Activated CD4-positive, alpha-beta T cell treated with anti-CD3 and anti-CD28 coated beads for 36 hours (primary cell): ENCODE results near the gene ALMS1. TPM values are rescaled to one million over a fixed set of nuclear protein-coding genes. Genes with fewer than 3 reads are reported as not detected.
"Not testable (repeated sequence)": the region's sequence is repeated elsewhere in the genome, so short reads cannot be mapped to it uniquely, and the experiment has no call there.

ENCODE experiments used
- ATAC-seq: fragments of 200-7000 bp; cut with Tn5 transposase; one replicate; pipeline ENCODE4 v1.10.0; 2021; ENCODE audit warnings: mild to moderate bottlenecking, moderate library complexity
- CTCF ChIA-PET: fragments of 350-600 bp; sonication (Branson Sonifier 250); formaldehyde crosslinking; loops from one replicate; lab custom pipeline; 2021; ENCODE audit warnings: antibody characterized with exemption; lab: Charles Lee
- POLR2A ChIA-PET: fragments of 350-600 bp; sonication (Branson Sonifier 250); formaldehyde crosslinking; loops from one replicate; lab custom pipeline; 2021; ENCODE audit warnings: antibody characterized with exemption, inconsistent platforms; lab: Charles Lee
- DNase-seq: peaks from one replicate; pipeline ENCODE4 v3.0.0-alpha.2; 2020
- H3K27ac Mint-ChIP-seq: one replicate; pipeline ENCODE4 v1.8.0; 2021; ENCODE audit warnings: mixed read lengths
- H3K27me3 Mint-ChIP-seq: one replicate; pipeline ENCODE4 v1.8.0; 2021; ENCODE audit warnings: mixed read lengths
- H3K36me3 Mint-ChIP-seq: one replicate; pipeline ENCODE4 v1.8.0; 2021; ENCODE audit warnings: low read depth, mixed read lengths
- H3K4me1 Mint-ChIP-seq: one replicate; pipeline ENCODE4 v1.8.0; 2021; ENCODE audit warnings: mixed read lengths
- H3K4me3 Mint-ChIP-seq: one replicate; pipeline ENCODE4 v1.8.0; 2021; ENCODE audit warnings: mild to moderate bottlenecking, moderate library complexity, mixed read lengths
- H3K9me3 Mint-ChIP-seq: one replicate; pipeline ENCODE4 v1.8.0; 2021; ENCODE audit warnings: low read depth, mixed read lengths
- intact Hi-C, 2 experiments: fragments of 100-400 bp; cut with DNase I in 1 of 2; cut with micrococcal nuclease in 1 of 2; formaldehyde crosslinking; loops; one replicate each; pipeline versions ENCODE4 v1.14.2 to v1.15.1; 2022 to 2024; cut with DNase I, micrococcal nuclease
- total RNA-seq, 2 experiments: library from RNA; stranded (reverse); gene quantifications; one replicate each; pipeline ENCODE4 v1.2.3, GENCODE V29; 2021

Gene ALMS1
- total RNA-seq, 2 experiments from 2014 or later = 19.2 to 24.0 TPM

DNA sequence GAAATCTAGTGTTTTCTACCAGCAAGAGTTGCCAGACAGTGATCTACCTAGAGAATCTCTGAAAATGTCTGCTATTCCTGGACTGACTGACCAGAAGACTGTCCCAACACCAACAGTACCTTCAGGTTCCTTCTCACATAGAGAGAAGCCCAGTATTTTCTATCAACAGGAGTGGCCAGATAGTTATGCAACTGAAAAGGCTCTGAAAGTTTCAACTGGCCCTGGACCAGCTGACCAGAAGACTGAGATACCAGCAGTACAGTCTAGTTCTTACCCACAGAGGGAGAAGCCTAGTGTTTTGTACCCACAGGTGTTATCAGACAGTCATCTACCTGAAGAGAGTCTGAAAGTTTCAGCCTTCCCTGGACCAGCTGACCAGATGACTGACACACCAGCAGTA, 63.8 kb downstream of the ALMS1 start:
- ATAC-seq (no peak), DNase-seq (no peak)
- ChIA-PET POLR2A (no interaction called here), CTCF (interaction anchor here (0.7 kb wide), 2 partner anchors 56 to 640 kb away, joined by 3 to 4 read pairs; no protein-coding TSS in a partner anchor)
- no peak overlapping the region for H3K4me3 Mint-ChIP-seq
- no peaks in the 10 kb centered on the region for H3K9me3 Mint-ChIP-seq
- no peaks in the 10 kb centered on the region for H3K27me3 Mint-ChIP-seq
- no peaks in the 10 kb centered on the region for H3K4me1 Mint-ChIP-seq
- H3K27ac Mint-ChIP-seq = no peak overlapping the region
- intact Hi-C loops = no loop called here
- H3K36me3 Mint-ChIP-seq = peaks cover 43% of the 10 kb centered on the region

DNA sequence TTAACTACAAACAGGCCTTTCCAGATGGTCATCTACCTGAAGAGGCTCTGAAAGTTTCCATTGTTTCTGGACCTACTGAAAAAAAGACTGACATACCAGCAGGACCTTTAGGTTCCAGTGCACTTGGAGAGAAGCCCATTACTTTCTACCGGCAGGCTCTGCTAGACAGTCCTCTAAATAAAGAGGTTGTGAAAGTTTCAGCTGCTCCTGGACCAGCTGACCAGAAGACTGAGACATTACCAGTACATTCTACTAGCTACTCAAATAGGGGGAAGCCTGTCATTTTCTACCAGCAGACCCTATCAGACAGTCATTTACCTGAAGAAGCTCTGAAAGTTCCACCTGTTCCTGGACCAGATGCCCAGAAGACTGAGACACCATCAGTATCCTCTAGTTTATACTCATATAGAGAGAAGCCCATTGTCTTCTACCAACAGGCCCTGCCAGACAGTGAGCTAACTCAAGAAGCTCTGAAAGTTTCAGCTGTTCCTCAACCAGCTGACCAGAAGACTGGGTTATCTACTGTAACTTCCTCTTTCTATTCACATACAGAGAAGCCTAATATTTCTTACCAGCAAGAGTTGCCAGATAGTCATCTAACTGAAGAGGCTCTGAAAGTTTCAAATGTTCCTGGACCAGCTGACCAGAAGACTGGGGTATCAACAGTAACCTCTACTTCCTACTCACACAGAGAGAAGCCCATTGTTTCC, 65.8 kb downstream of the ALMS1 start:
- DNase-seq (no peak), ATAC-seq (no peak)
- intact Hi-C loops = no loop called here
- Mint-ChIP-seq H3K4me3 (no peak overlapping the region), H3K27me3 (no peaks in the 10 kb centered on the region), H3K36me3 (peaks cover 52% of the 10 kb centered on the region), H3K4me1 (no peaks in the 10 kb centered on the region), H3K27ac (no peak overlapping the region), H3K9me3 (no peaks in the 10 kb centered on the region)
- ChIA-PET POLR2A (no interaction called here), CTCF (interaction anchor here (0.6 kb wide), 3 partner anchors 30 to 298 kb away, joined by 3 to 5 read pairs (median 3); no protein-coding TSS in a partner anchor)

DNA sequence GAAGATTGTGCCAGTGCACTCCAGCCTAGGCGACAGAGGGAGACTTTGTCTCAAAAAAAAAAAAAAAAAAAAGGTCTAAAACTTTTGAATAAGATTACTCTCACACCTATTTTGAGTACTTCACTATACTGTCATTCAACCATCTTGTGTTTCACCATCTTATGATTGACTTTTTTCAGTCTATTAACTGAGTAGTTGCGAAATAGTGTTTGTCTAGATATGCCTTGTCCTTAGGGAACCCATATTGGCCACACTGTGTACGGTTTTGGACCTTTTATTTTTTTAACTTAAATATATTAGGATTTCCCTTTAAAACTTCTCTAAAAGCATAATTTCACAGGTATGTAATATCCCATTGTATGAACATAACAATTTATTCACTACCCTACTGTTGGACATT, 72.3 kb downstream of the ALMS1 start:
- no peaks in the 10 kb centered on the region for H3K27me3 Mint-ChIP-seq
- DNase-seq (no peak), ATAC-seq (no peak)
- POLR2A ChIA-PET = no interaction called here
- CTCF ChIA-PET = no interaction called here
- peaks cover 41% of the 10 kb centered on the region for H3K36me3 Mint-ChIP-seq
- H3K4me3 Mint-ChIP-seq = no peak overlapping the region
- H3K9me3 Mint-ChIP-seq = peaks cover 11% of the 10 kb centered on the region
- H3K4me1 Mint-ChIP-seq = no peaks in the 10 kb centered on the region
- H3K27ac Mint-ChIP-seq = no peak overlapping the region
- intact Hi-C loops = no loop called here

DNA sequence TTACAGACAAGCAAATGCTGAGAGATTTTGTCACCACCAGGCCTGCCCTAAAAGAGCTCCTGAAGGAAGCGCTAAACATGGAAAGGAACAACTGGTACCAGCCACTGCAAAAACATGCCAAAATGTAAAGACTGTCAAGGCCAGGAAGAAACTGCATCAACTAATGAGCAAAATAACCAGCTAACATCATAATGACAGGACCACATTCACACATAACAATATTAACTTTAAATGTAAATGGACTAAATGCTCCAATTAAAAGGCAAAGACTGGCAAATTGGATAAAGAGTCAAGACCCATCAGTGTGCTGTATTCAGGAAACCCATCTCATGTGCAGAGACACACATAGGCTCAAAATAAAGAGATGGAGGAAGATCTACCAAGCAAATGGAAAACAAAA, 76.8 kb downstream of the ALMS1 start:
- CTCF ChIA-PET, DNase-seq, H3K27me3 Mint-ChIP-seq, H3K27ac Mint-ChIP-seq, POLR2A ChIA-PET, intact Hi-C loops, H3K4me1 Mint-ChIP-seq, H3K4me3 Mint-ChIP-seq, ATAC-seq: not testable (repeated sequence)
- H3K36me3 Mint-ChIP-seq = peaks cover 21% of the 10 kb centered on the region
- peaks cover 13% of the 10 kb centered on the region for H3K9me3 Mint-ChIP-seq

DNA sequence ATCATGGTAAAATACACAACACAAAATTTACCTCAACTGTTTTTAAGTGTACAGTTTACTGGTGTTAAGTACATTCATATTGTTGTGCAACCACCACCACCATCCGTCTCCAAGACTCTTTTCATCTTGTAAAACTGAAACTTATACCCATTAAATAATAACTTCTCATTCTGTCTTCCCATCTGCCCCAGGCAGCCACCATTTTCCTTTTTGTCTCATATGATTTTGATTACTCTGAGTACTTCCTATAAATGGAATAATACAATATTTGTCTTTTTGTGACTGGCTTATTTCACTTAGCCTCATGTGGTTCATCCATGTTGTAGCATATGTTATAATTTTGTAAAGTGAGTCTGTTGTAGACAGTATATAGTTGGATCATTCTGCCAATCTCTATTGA, 82.7 kb downstream of the ALMS1 start:
- ATAC-seq = no peak
- H3K9me3 Mint-ChIP-seq = no peaks in the 10 kb centered on the region
- ChIA-PET POLR2A (no interaction called here), CTCF (no interaction called here)
- H3K27me3 Mint-ChIP-seq = no peaks in the 10 kb centered on the region
- H3K27ac Mint-ChIP-seq = no peak overlapping the region
- intact Hi-C loops = no loop called here
- H3K4me3 Mint-ChIP-seq = no peak overlapping the region
- H3K36me3 Mint-ChIP-seq = no peaks in the 10 kb centered on the region
- no peak for DNase-seq
- no peaks in the 10 kb centered on the region for H3K4me1 Mint-ChIP-seq

DNA sequence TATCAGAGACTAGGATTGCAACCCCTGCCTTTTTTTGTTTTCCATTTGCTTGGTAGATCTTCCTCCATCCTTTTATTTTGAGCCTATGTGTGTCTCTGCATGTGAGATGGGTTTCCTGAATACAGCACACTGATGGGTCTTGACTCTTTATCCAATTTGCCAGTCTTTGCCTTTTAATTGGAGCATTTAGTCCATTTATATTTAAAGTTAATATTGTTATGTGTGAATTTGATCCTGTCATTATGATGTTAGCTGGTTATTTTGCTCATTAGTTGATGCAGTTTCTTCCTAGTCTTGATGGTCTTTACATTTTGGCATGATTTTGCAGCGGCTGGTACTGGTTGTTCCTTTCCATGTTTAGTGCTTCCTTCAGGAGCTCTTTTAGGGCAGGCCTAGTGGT, 98.2 kb downstream of the ALMS1 start:
- H3K4me1 Mint-ChIP-seq, H3K4me3 Mint-ChIP-seq, intact Hi-C loops, H3K27me3 Mint-ChIP-seq, DNase-seq, POLR2A ChIA-PET, H3K9me3 Mint-ChIP-seq, H3K27ac Mint-ChIP-seq, ATAC-seq, CTCF ChIA-PET: not testable (repeated sequence)
- peaks cover 37% of the 10 kb centered on the region for H3K36me3 Mint-ChIP-seq

DNA sequence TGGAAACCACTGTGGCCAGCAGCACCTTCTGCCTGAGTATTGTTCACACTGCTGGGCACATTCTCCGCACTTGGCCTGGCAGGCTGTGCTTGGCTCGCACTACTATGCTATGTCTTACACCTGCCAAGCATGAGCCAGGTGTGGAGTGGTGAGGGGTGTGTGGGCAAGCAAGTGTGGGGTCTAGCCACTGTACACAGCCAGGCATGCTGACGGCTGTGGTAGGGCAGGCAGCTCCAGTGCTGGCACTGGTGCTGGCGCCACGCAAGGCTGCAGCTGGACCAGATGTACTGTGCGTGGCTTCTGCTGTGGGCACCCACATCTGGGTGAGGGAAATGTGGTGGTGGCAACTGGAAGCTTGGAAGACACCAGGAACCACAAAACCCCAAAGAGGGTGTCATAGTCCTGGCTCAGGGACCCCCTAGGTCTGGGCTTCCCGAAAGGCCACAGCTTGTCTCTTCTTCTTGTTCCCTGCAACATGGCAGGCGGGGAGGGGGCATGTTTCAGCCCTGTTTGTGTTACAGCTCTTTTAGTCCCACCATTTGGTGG, 101.5 kb downstream of the ALMS1 start:
- POLR2A ChIA-PET = no interaction called here
- Mint-ChIP-seq H3K27me3 (no peaks in the 10 kb centered on the region), H3K27ac (no peak overlapping the region), H3K9me3 (no peaks in the 10 kb centered on the region), H3K4me1 (no peaks in the 10 kb centered on the region), H3K36me3 (peaks cover 58% of the 10 kb centered on the region), H3K4me3 (no peak overlapping the region)
- no peak for DNase-seq
- ATAC-seq = no peak
- intact Hi-C loops = no loop called here
- CTCF ChIA-PET = no interaction called here

DNA sequence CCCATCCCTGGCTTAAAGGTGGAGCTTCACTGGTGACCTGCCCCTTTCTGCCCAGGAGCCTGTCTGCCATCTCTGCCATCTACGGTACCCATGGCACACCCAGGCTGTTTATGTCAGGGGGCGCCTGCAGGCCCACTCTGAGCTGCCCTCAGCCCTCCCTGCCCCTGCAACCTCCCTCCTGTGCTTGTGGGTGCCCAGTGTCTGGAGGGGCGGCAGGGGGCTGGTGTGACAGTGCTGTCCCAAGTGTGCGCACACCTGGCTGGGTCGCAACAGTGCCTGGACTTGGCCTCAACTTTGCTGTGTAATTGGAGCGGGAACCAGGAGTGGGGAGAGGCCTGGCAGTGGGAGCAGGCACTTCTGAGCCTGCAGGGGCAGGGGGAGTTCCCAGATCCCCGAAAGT, 102.4 kb downstream of the ALMS1 start:
- Mint-ChIP-seq H3K36me3 (peaks cover 61% of the 10 kb centered on the region), H3K4me1 (no peaks in the 10 kb centered on the region), H3K27me3 (no peaks in the 10 kb centered on the region), H3K9me3 (no peaks in the 10 kb centered on the region), H3K27ac (no peak overlapping the region), H3K4me3 (no peak overlapping the region)
- DNase-seq (no peak), ATAC-seq (no peak)
- POLR2A ChIA-PET = no interaction called here
- CTCF ChIA-PET = no interaction called here
- intact Hi-C loops = no loop called here

DNA sequence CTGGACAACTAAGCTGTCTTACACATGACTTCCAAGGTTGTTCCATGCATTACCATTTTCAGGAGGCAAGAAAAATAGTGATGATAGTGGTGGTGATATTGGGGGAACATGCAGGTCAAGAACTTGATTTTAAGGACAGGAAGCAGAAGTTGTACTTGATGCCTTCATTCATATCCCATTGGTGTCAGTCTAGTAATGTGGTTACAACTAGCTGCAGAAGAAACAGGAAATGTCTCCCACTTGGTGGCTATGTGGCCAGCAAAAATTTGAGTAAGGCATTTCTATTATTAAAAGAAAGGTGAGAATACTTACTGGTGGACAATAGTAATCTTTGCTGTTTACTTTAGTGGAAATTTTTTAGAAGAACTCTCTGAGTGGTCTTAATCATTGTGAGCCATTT, 103.4 kb downstream of the ALMS1 start:
- ATAC-seq (no peak), DNase-seq (no peak)
- Mint-ChIP-seq H3K27me3 (no peaks in the 10 kb centered on the region), H3K27ac (no peak overlapping the region), H3K9me3 (no peaks in the 10 kb centered on the region), H3K4me3 (no peak overlapping the region), H3K36me3 (peaks cover 63% of the 10 kb centered on the region), H3K4me1 (peaks cover 4% of the 10 kb centered on the region)
- intact Hi-C loops = no loop called here
- ChIA-PET CTCF (no interaction called here), POLR2A (no interaction called here)

DNA sequence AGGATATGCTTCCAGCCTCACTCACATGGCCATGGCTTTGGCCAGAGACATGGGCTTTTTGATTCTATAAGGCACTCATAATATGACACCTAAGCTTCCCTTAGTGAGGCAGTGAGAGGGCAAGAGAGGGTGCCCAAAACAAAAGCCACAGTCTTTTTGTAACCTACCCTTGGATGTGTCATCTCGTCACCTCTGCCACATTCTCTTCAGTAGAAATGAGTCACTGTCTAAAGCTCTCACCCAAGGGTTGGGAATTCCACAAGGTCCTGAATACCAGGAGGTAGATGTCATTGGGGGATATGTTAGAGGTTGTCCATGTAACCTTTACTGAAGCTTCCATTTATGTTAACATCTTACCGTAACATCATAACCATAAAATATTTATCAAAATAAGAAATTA, 108.4 kb downstream of the ALMS1 start:
- DNase-seq (peak; percentile 13), ATAC-seq (peak; percentile 68)
- no peaks in the 10 kb centered on the region for H3K9me3 Mint-ChIP-seq
- H3K4me1 Mint-ChIP-seq = peaks cover 7% of the 10 kb centered on the region
- H3K27ac Mint-ChIP-seq = no peak overlapping the region
- CTCF ChIA-PET = no interaction called here
- POLR2A ChIA-PET = no interaction called here
- intact Hi-C loops = no loop called here
- H3K27me3 Mint-ChIP-seq = no peaks in the 10 kb centered on the region
- peaks cover 46% of the 10 kb centered on the region for H3K36me3 Mint-ChIP-seq
- H3K4me3 Mint-ChIP-seq = no peak overlapping the region

DNA sequence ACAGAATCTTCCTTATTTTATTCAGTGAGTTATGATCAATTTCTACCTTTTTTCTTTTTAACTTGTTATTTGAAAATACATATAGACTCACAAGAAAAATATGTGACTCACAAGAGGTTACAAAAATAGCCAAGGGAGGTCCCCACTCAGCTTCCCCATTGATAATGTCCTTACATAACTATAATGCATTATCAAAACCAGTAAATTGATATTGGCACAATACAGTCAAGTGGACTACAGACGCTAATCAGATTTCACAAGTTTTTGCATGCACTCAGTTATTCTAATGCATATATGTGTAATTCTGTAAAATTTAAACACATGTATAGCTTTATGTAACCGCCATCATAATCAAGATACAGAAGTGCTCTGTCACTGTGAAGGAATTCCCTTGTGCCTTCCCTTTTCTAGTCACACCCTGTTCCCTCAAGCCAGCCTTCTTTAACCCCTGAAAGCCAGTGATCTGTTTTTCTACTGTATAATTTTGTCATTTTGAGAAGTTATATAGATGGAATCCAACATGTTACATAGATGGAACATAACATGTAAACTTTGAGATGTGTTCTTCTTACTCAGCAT, 118.4 kb downstream of the ALMS1 start:
- Mint-ChIP-seq H3K27me3 (no peaks in the 10 kb centered on the region), H3K9me3 (peaks cover 22% of the 10 kb centered on the region), H3K4me3 (no peak overlapping the region), H3K4me1 (no peaks in the 10 kb centered on the region), H3K36me3 (peaks cover 42% of the 10 kb centered on the region), H3K27ac (no peak overlapping the region)
- ChIA-PET CTCF (no interaction called here), POLR2A (no interaction called here)
- no peak for DNase-seq
- intact Hi-C loops = no loop called here
- ATAC-seq = no peak

DNA sequence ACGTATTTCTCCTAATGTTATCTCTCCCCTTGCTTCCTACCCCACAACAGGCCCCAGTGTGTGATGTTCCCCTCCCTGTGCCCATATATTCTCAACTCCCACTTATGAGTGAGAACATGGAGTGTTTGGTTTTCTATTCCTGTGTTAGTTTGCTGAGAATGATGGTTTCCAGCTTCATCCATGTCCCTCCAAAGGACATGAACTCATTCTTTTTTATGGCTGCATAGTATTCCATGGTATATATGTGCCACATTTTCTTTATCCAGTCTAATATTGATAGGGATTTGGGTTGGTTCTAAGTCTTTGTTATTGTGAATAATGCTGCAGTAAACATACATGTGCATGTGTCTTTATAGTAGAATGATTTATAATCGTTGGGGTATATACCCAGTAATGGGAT, 119.2 kb downstream of the ALMS1 start:
- H3K4me3 Mint-ChIP-seq, intact Hi-C loops, H3K27me3 Mint-ChIP-seq, CTCF ChIA-PET, POLR2A ChIA-PET, ATAC-seq, DNase-seq, H3K27ac Mint-ChIP-seq, H3K4me1 Mint-ChIP-seq: not testable (repeated sequence)
- peaks cover 47% of the 10 kb centered on the region for H3K36me3 Mint-ChIP-seq
- H3K9me3 Mint-ChIP-seq = peaks cover 26% of the 10 kb centered on the region
